NCI-H2081 (cell line): Measurements from ENCODE around the gene PSMD14.
A peak's percentile ranks its signal among the peaks of the same experiment; 100 is the strongest.
"Not testable (repeated sequence)": the region's sequence is repeated elsewhere in the genome, so short reads cannot be mapped to it uniquely, and the experiment has no call there.

Experiments used
- DNase-seq, 2 experiments: peaks; one replicate each; lab custom pipeline; 2025; lab: John Stamatoyannopoulos, UW

Gene PSMD14

DNA sequence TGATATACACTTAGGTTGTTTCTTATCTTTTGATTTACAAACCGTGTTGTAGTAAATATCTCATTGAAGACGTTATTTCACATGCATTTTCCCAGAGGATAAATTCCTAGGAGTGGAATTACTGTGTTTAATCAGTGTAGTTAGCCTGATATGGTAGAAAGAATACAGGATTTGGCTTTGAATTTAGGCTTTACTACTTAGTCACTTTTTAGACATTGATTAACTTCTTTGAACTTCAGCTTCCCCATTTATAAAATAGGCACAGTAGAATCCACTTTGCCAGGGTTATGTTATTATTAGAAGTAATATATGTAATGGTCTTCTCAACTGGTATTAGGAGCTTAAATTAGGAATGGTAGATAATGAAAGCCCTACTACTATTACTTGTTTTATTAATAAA, 27.4 kb downstream of the PSMD14 start:
- DNase-seq, result no peak

DNA sequence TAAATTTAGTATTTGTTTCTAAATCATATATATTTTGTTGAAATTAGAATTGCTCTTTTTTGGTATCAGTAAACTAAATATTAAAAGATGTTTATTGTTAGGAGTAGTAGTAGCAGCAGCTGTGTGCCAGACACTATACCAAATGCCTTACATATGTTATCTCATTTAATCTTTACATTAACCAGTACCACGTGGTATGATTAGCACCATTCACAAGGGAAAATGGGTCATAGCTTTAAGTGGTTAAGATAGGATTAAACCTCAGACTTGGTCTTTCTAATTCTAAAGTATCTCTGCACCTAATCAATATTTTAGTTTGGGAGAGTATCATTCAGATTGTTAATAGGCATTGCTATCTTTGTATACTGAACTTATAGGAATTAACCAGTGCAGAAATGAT, 29.0 kb downstream of the PSMD14 start:
- DNase-seq, result no peak

DNA sequence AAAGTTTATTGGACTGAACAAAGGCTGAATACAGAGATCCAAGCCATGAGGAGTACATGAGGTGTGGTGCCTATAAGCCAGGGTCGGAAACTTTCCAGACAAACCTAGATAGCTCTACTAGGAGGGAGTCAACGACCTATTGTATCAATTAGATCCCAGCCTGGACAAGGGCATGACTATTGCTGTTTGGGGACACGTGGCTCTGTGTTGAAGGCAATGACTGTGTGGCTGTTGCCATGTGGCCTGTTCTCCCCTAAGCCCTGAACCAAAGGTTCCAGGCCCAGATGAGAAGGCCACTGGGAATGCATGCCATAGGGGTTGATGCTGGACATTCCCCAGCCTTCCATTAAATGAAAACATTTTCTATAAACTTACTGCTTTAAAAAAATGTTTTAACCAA, 31.3 kb downstream of the PSMD14 start:
- not testable (repeated sequence) for DNase-seq

DNA sequence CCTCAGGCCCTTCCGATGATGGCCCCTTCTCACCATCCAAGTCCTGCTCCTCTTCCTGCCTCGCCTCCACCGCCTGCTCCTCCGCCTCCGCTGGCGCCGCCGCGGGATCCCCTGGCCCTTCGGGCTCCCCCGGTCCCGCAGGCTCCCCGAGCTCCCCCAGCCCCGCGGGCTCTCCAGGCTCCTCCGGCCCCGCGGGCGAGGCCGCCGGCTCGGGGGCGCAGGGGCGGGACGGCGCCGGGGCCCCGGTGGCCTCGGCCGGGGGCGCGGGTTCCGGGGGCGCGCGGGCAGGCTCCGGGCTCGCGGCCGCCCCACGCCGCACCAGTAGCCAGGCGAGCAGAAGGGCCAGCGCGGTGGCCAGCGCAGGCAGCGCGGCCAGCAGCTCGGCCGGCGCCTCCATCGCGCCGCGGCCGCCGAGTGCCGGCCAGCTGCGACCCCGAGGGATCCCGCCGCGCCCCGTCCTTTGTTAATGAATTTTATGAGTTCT, 32.7 kb downstream of the PSMD14 start:
- not testable (repeated sequence) for DNase-seq

DNA sequence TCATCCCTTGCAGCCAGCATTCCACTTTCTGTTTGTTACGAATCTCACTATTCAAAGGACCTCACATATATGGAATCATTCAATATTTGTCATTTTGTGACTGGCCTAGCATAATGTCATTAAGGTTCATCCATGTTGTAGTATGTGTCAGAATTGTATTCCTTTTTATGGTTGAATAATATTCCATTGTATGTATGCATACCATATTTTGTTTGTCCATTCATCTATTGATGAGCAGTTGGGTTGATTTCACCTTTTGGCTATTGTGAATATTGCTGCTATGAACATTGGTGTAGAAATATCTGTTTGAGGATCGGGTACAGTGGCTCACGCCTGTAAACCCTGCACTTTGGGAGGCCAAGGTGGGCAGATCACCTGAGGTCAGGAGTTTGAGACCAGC, 35.0 kb downstream of the PSMD14 start:
- no peak for DNase-seq

DNA sequence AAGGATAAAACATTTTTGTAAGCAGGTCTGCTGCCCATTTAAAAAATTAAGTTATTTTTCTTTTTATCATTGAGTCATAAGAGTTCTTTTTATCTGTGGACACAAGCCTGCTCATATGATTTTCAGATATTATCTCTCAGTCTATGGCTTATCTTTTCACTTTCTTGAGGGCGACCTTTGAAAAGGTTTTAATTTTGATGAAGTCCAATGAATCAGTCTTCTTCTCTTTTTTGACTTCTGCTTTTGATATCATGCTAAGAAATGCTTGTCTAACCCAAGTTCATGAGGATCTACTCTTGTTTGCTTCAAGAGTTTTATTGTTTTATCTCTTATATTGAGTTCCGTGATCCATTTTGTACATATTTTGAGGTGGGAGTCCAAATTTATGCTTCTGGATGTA, 36.5 kb downstream of the PSMD14 start:
- DNase-seq, result no peak

DNA sequence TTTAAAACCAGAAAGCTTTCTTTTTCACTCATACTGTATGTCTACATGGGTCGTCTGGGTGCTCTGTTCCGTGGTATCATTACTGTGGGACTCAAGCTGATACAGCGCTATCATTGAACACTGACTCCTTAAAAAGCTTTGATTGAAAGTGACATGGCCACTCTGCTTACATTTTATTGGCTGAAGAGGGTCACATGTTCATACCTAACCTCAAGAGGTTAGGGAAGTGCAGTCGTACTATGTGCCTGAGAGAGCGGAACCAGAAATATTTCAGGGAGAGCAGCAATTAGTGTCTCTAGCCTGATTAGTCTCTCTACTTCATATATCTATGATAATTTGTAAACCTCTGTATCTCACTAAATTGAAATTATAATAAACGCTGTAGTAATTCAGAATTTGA, 43.5 kb downstream of the PSMD14 start:
- DNase-seq, result no peak

DNA sequence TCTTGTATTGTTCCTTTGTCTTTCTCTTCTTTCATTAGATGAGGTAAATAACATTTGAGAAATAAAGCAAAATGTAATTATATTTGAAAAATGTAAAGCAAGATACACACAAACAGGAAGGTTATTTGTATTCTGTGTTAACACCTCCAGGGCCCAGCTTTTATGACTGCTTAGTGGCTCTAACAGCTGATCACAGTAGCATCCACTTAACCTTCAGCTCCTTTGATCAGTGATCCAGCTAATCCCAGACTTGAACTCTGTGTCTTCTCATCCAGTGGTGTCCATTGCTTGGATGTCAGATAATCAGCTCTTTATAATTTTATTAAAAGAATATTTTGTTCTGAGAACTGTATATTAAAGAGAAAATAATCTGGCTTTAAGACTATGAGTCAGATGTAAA, 44.5 kb downstream of the PSMD14 start:
- DNase-seq, result no peak

DNA sequence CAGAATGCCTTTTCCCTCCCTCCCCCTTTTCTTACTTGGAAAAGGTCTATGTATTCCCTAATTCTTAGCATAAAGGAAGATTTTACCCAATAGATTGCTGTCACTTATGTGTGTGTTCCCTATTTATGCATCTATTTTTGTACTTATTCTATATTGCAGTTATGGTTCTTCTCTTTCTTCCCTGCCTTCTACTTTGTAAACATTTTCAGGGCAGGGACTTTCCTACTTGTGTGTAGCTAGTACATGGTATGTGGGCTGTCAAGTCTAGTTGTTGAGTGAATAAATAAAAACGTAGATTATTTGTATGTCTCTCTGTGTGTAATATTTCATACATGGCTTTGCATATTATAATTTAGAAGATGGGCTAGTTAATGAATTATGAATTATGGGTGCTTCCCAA, 45.3 kb downstream of the PSMD14 start:
- no peak for DNase-seq

DNA sequence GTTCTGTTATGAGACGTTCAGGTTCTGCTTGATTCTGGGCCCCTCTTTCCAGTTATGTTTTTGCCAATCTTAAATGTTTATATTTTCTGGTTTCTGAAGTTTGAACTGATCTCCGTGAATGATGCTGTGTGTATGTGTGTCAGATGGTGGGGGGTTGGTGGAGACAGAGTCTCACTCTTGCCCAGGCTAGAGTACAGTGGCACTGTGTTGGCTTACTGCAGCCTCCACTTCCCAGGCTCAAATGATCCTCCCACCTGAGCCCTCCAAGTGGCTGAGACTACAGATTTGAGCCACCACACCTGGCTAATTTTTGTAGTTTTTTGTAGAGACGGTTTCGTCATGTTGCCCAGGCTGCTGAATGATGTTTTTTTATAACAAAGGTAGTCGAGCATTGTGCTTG, 45.9 kb downstream of the PSMD14 start:
- no peak for DNase-seq

DNA sequence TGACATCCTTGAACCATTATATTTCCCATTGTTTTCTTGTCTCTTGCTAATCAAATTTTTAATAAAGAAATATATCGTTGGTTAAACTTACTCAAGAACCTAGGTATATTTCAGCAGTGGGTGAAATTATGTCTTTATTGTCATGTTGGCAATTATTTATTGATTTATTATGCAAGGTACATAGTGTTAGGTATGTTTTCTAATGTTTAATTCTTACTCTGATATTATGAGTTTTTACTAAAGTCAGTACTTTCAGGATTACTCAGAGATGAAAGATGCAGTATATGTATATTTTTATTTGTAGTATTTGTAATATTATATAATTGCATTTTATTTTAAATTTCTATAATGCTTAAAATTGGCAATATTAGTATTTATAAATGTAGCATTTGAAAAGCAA, 46.9 kb downstream of the PSMD14 start:
- no peak for DNase-seq

DNA sequence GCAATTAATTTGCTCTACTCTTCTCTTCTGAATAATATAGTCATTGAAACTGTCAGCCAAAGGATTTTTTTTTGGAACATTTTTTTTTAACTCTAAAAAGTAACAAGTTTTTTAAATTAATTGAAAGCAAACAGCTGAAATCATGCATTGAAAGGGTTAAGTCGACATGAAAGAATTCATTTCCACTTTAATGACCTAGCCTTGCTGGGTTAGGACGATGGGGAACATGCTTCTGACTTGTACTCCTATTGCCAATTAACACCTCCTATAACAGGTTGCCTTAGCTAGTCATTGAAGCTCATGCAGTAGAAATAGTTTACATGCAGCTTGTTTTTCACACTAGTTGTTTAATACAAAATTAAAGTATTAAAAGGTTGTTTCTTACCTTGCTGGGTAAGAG, 47.8 kb downstream of the PSMD14 start:
- DNase-seq, result no peak

DNA sequence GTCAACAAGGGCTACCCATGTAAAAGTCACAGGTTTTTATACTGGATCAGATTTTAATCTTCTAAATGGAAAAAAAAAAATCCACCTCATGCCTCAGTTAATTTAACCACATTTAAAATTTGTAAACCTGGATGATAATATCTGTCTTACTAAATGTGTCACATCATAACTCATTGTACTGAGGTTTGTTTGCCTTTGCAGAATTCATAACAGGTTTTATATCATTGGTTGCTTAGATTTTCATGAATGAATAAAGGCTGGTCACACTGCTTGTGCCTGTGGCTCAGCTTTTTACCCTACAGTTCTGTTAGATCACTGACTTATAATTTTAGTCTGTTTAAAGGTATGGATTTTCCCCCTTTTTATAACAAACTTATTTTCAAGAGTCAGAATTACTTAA, 48.9 kb downstream of the PSMD14 start:
- no peak for DNase-seq

DNA sequence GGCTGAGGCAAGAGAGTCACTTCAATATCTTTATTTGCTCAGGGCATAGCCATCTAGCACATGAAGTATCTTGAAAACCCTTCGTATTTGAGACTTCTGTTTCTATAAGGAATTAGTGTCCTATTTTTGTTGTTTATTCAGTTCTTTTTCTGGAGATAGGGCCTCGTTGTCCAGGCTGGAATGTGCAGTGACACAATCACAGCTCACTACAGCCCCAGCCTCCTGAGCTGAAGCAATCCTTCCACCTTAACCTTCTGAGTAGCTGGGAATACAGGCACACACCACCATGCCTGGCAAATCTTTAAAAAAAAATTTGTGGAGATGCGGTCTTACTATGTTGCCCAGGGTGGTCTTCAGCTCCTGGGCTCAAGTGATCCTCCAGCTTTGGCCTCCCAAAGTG, 50.6 kb downstream of the PSMD14 start:
- DNase-seq, result no peak

DNA sequence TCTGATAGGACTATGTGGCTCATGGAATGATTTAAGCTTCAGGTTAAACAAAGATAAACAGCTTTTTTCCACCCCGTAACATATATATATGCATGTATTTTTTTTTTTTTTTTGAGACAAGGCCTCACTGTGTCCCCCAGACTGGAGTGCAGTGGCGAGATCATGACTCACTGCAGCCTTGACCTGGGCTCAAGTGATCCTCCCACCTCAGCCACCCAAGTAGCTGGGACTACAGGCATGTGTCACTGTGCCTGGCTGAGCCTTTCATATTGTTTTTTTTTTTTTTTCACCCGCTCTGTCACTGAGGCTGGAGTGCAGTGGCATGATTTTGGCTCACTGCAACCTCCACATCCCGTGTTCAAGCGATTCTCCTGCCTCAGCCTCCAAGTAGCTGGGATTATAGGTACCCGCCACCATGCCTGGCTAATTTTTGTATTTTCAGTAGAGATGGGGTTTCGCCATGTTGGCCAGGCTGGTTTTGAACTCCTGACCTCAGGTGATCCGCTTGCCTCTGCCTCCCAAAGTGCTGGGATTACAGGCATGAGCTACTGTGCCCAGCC, 52.0 kb downstream of the PSMD14 start:
- DNase-seq, result not testable (repeated sequence)

DNA sequence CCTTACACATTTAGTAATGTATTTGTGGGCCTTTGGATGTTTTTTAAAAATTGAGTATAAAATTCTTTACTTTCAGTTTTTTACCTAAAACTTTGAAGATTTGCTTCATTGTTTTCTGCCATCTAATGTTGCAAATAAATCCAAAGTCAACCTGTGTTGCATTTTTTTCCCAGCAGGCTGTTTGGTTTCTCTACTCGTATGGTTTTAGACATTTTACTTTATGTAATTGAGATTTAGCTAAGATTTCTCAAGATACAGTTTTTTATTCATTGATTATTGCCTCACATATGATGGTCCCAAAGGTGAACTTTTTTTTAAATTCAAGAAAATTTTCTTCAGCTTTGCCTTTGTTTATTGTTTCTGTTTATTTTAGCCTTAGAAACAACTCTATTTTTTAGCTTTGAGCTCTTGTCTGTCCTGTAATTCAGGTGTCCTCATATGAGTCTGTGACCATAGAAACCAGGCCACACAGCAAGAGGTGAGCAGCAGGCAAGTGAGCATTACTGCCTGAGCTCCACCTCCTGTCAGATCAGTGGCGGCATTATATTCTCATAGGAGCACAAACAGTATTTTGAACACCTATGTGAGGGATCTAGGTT, 54.4 kb downstream of the PSMD14 start:
- DNase-seq, result no peak

DNA sequence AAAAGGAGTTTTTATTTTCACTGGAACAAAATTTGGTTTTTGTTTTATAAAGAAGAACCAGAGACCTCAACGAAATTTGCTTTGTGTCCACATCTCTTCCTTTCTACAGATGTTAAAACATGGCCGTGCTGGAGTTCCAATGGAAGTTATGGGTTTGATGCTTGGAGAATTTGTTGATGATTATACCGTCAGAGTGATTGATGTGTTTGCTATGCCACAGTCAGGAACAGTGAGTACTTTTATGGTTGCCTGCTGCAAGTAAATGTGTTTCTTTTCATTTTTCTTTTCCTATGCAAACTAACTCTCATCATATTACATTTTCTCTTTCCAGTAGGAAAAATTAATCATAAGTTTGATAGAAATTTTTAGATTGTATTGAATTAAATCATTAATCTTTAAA, 59.5 kb downstream of the PSMD14 start:
- peak in 1 of 2 experiments; percentile 10 for DNase-seq

DNA sequence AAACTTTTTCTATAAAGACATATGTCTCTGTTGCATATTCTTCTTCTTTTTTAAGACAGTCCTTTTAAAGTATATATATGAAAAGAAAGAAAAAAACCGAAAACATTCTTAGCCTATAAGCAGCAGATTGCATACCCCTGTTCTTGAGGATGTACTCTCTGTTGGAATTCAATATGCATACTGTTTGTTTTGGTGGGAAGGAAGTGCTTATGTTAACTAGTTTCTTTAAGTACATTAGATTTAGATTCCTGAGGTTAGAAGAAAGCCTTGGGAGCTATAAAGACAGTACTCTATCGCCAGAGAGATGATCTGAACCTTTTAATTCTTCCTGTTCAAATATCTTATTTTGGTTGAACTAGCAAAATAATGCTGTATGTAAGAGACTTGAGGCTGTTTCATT, 61.1 kb downstream of the PSMD14 start:
- no peak for DNase-seq

DNA sequence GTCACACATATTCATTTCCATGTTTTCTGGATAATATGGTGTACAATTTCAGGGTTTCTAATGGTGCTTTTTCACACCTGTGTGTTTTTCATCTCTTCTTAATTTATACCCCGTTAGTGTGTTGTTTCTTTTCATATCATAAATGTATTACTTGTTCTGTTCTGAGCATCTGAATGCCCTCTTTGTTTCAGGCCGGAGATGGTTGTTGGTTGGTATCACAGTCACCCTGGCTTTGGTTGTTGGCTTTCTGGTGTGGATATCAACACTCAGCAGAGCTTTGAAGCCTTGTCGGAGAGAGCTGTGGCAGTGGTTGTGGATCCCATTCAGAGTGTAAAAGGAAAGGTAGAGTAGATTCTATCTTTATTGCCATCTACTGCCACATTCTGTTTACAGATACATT, 62.8 kb downstream of the PSMD14 start:
- DNase-seq, result peak in 1 of 2 experiments; percentile 46

DNA sequence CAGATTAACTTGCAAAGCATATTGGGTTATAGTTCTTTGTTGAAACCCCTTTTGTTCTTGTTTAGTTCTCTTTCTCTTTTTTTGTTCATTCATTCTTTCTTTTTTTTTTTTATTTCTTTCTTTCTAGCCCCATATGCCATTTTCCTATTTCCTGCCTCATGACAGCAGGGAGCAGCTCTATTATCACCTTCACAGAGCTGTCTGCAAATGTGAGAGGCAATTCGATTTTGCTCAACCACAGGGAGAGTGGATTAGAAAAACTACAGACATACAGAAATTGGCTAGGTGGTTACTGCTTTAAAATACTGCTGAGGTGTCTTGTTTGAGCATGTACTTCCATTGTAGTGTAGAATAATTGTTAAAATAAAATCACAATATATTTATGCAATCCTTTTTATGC, 63.6 kb downstream of the PSMD14 start:
- peak; percentile 17 to 65 for DNase-seq

DNA sequence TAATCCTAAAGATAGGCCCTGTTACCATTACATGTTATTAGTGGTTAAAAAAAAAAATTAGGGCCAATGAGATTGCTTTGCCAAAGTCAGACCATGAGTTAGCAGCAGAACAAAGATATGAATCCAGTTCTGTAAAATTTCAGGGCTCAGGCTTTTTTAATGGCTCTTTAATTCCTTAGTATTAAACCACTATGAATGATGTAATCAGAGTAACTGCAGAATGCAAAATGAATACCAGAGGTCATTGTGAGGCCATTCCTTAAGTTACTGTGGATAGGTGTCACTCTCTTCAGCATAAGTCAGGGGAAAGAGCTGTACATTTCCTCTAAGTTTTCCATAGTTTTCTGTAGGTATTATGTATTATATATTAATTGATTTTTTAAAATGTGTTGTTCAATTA, 65.7 kb downstream of the PSMD14 start:
- no peak for DNase-seq

DNA sequence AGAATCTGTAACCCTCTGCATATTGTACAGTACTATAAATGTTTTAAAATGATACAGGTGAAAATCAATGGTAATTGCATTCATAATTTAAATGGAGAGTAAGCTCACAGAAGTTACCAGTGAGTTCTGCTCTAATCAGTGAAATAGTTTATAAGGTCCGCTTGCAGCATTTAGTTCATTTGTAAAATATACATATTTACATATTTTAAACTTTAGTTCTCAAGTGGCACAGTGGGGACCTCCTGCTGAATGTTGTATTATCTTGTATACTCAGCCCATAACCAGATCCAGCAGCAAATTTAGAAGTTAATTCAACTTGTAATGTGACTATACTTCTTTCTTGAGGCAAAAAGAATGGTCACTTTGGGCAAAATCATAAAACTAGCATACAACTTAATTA, 66.2 kb downstream of the PSMD14 start:
- no peak for DNase-seq

DNA sequence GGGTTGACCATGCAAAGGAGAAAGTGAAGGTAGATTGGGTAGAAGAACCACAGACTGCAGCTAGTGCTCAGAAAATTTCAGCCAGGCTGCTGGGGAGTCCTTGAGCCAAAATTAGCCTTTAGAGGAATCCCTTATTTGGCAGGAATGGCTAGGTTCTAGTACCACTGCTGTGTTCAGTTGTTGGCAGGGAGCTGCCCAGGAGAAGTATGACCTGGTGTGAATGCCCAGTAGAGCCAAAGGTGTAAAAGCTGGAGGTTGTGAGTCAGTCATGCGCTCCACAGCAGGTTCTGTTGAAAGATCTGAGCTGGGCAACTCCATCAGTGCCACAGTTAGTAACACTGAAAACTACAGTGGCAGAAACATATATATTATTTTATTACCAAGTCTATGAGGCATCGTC, 71.5 kb downstream of the PSMD14 start:
- no peak for DNase-seq

DNA sequence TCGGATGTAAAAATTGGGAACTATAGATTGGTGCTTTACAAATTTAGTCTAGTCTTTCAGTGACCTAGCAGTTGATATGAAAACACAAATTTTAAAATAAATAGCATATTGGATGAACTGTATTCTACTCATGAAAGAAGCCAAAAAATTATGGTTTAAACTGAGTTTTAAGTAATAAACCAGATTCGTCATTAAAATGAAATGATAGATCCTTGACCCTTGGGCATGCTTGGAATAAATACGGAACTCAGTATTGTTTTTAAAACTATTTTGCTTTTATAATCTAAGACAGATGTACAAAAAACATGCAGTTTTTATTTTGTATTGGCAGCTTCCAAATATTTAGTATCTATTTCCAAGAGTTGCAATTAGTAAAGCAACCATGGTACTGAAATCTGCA, 73.3 kb downstream of the PSMD14 start:
- no peak for DNase-seq
